Sigmoid colon (tissue), 4 donors: ENCODE measurements around the gene R3HDM2.

Source experiments
- CTCF ChIP-seq, 4 experiments: fragments of 450-650 bp in 3 of 4; fragments of 200-600 bp in 1 of 4; IDR thresholded peaks; one replicate each; pipeline ENCODE4 v1.5.1; 2016 to 2019; ENCODE audit warnings: antibody characterized with exemption in 4 of 4, mild to moderate bottlenecking in 3 of 4, moderate library complexity in 2 of 4
- POLR2AphosphoS5 ChIP-seq, 4 donors: sonication (generic); formaldehyde crosslinking; IDR thresholded peaks; one replicate each; pipeline ENCODE4 v1.6.1; 2017; ENCODE audit warnings: antibody characterized with exemption in 4 of 4

GRCh38 chr12:57389033-57389432, 41.8 kb downstream of the R3HDM2 start:
- TF ChIP-seq CTCF (IDR thresholded peaks at IDR 0.05) (no peak), POLR2AphosphoS5 (IDR thresholded peaks at IDR 0.05) (no peak)
